ENCODE measurements around the gene GPRC5C. TPM values are rescaled to one million over a fixed set of nuclear protein-coding genes. Genes with fewer than 3 reads are reported as not detected.

Gene GPRC5C
- total RNA-seq, 4 donors from 2014 or later, result 11.3 to 27.2 (median 14.3) TPM

DNA sequence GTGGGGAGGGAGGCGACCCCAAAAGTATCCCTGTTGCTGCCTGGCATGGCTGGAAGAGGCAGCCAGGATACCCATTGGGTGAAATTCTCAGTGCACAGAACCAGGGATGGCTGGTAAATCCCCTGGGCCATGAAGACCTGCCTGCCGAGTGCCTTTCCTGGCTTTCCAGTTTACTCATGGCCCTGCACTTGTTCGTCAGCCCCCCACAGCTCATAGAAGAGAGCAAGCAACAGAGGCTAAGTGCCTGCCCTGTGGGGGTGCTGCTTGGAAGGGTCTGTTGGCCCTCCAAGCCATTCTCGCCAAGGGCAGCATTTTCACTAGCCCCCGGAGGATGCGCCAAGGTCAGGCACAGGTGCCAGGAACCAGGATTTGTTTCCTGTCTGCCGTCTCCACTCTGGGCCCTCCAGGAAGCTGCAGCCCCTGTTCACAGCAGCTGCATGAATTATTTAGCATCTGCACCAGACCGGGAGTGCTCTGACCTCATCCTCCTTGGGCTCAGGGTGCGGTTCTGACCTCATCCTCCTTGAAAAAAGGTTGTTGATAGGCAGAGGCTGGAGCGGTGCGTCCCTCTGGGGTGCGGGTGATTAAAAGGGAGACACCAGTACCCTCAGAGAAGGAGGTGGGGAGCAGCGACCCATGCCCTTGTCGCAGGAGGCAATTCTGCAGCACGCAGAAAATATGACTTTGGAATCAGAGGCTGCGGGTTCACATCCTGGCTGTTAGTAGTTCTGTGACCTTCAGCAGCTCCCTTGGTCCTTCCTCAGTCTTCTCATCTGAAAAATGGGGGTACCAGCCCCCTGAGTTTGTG is 20.3 kb downstream of the GPRC5C start:
- TF ChIP-seq POLR2AphosphoS5 (IDR thresholded peaks at IDR 0.05), result no peak
- TF ChIP-seq POLR2A (IDR thresholded peaks at IDR 0.05), result no peak
- TF ChIP-seq, protein P1, sequence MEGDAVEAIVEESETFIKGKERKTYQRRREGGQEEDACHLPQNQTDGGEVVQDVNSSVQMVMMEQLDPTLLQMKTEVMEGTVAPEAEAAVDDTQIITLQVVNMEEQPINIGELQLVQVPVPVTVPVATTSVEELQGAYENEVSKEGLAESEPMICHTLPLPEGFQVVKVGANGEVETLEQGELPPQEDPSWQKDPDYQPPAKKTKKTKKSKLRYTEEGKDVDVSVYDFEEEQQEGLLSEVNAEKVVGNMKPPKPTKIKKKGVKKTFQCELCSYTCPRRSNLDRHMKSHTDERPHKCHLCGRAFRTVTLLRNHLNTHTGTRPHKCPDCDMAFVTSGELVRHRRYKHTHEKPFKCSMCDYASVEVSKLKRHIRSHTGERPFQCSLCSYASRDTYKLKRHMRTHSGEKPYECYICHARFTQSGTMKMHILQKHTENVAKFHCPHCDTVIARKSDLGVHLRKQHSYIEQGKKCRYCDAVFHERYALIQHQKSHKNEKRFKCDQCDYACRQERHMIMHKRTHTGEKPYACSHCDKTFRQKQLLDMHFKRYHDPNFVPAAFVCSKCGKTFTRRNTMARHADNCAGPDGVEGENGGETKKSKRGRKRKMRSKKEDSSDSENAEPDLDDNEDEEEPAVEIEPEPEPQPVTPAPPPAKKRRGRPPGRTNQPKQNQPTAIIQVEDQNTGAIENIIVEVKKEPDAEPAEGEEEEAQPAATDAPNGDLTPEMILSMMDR (IDR thresholded peaks at IDR 0.05), result no peak
- TF ChIP-seq EP300 (IDR thresholded peaks at IDR 0.05), result no peak
- no peak for ATAC-seq
- Histone ChIP-seq H3K27ac (peak overlapping the region in 3 of 4 donors; percentile 84 to 88 (median 88)), H3K9me3 (no peaks in the 10 kb centered on the region), H3K4me3 (no peak overlapping the region), H3K4me1 (peaks cover 0 to 54% (median 25%) of the 10 kb centered on the region in 3 donors), H3K36me3 (peaks cover 0 to 4% of the 10 kb centered on the region in 2 donors), H3K27me3 (no peaks in the 10 kb centered on the region)
- WGBS, 2 donors (ENCODE audit: low coverage in 1 of 2), result 71% methylated on average over 4 of the region's 16 CpGs; no CpG with 5 or more reads in 1 of the 2 donors

DNA sequence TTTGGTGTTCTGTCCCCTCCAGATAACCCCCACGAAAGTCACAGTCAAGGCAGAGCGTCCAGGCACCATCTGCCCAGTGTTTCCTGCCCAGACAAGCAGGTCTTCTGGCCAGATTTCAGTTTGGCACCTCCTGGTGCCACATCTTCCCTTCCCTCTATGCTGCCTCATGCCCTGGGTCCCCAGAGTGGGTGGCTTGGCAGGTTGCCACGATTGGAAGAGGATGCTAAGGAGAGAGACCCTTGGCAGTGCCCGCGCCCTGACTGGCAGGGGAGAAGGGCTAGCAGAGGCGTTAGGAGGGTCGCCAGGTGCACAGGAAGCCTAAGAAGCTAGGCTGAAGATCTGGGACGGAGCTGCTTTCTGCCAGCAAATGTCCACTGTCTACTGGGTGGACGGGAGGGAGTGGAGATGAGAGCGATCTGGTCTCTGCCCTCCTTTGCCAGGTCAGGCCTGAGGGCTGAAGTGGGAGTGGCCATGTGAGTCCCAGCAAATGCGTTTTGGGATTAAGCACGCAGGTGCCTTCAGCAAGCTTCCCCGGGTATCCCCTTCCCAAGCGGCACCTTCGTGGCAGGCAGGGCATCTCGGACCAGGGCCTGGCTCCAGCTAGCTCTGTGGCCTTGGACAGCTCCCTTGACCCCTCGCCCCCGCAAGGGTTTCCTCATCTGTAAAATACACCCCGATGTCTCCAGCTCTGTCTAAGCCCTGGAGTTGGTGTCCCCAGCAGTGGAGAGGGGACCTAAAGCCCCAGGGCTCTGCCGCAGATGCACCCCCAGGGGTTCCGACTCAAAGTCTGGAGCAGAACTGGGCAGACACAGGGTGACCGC is 21.2 kb downstream of the GPRC5C start:
- H3K4me1 ChIP-seq, result peaks cover 0 to 54% (median 25%) of the 10 kb centered on the region in 3 donors
- ATAC-seq, result no peak
- no peaks in the 10 kb centered on the region for H3K9me3 ChIP-seq
- TF ChIP-seq EP300 (IDR thresholded peaks at IDR 0.05) (no peak), POLR2AphosphoS5 (IDR thresholded peaks at IDR 0.05) (no peak), POLR2A (IDR thresholded peaks at IDR 0.05) (no peak)
- TF ChIP-seq, protein P1 (IDR thresholded peaks at IDR 0.05), result no peak
- peak overlapping the region; percentile 23 to 88 (median 86) for H3K27ac ChIP-seq
- 80% methylated on average over 1 of the region's 22 CpGs; no CpG with 5 or more reads in 1 of the 2 donors for WGBS, 2 donors (ENCODE audit: low coverage in 1 of 2)
- peaks cover 4% of the 10 kb centered on the region for H3K27me3 ChIP-seq
- H3K4me3 ChIP-seq, result peak overlapping the region; percentile 35 to 55
- H3K36me3 ChIP-seq, result no peaks in the 10 kb centered on the region

DNA sequence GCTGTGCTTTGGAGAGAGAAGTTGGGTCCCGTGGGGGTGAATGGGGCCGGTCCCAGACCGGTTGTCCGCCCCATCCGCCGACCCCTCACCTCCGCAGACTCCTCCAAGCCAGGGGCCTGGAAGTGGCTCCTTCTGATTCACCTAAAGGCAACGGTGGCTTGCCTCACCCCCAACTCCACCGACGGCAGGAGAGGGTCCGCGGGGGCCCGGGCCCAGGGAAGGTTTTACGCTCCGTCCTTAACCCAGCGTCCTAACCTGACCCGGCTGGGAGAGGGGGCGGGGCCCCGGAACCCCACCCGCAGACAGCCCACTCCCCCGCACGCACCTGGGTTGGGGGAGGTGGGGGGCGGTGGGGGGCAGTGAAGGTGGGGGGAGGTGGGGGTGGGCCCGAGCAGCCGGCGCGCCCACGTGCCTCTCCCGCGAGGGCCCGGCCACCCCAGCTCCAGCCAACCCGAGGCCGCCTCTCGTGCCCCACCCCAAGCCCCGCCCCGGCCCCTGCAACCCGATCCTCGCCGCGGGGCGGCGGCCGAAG is 21.8 kb downstream of the GPRC5C start:
- WGBS, 2 donors (ENCODE audit: low coverage in 1 of 2), result no CpG with 5 or more reads among the region's 43 CpGs
- Histone ChIP-seq H3K4me3 (peak overlapping the region; percentile 35 to 55), H3K9me3 (no peaks in the 10 kb centered on the region), H3K36me3 (no peaks in the 10 kb centered on the region), H3K4me1 (peaks cover 0 to 51% (median 25%) of the 10 kb centered on the region in 3 donors), H3K27ac (peak overlapping the region; percentile 23 to 88 (median 86)), H3K27me3 (peaks cover 9% of the 10 kb centered on the region)
- TF ChIP-seq POLR2A (IDR thresholded peaks at IDR 0.05) (no peak), POLR2AphosphoS5 (IDR thresholded peaks at IDR 0.05) (no peak), EP300 (IDR thresholded peaks at IDR 0.05) (no peak)
- TF ChIP-seq, protein P1 (IDR thresholded peaks at IDR 0.05), result no peak
- peak; percentile 97 for ATAC-seq

DNA sequence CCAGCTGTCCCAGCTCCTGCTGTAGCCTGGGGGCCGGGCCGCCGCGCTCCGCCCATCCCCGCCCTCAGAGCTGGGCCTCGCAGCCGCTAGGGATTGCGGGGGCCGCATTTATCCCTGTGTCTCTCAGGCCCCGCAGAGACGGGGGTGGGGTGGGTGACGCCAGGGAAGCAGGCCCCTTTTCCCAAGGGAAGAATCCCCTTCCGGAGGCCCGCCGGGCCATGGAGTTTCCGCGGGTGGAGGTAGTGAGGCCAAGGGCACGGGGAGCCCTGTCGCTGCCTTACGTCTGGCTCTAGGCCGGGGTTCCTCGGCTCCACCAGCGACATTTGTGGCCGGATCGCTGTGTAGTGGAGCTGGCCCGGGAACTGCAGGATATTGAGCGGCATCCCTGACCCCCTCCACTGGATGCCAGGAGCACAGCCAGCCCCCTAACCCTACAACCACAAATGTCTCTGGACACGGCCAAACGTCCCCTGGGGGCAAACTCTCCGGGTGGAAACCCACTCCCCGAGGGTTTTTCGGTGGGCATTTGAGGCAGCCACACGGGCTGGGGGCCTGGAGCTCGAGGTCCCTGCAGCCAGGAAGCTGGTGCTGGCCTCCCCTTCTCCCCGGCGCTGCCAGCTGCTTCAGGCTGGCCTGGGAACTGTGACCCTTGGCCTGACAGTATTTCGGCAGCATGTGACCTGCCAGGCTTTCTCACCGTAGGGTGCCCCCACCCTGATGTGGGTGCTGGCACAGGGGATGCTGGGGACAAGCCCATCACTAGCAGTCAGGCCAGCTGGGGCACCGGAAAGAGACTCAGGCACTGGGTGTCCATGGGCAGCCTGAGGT is 22.5 kb downstream of the GPRC5C start:
- 37% methylated on average over 5 of the region's 40 CpGs; no CpG with 5 or more reads in 1 of the 2 donors for WGBS, 2 donors (ENCODE audit: low coverage in 1 of 2)
- H3K4me1 ChIP-seq, result peaks cover 0 to 49% (median 25%) of the 10 kb centered on the region in 3 donors

More for the DNA sequence above, 22.5 kb downstream of the GPRC5C start:
- ATAC-seq, result peak; percentile 50
- H3K4me3 ChIP-seq, result peak overlapping the region; percentile 9 to 55
- peak overlapping the region; percentile 26 to 88 (median 86) for H3K27ac ChIP-seq
- peaks cover 9% of the 10 kb centered on the region for H3K27me3 ChIP-seq
- H3K36me3 ChIP-seq, result no peaks in the 10 kb centered on the region
- no peaks in the 10 kb centered on the region for H3K9me3 ChIP-seq
- TF ChIP-seq POLR2A (IDR thresholded peaks at IDR 0.05) (peak; percentile 57 to 58), EP300 (IDR thresholded peaks at IDR 0.05) (no peak), POLR2AphosphoS5 (IDR thresholded peaks at IDR 0.05) (peak; percentile 77)
- TF ChIP-seq, protein P1 (IDR thresholded peaks at IDR 0.05), result peak in 3 of 4 experiments; percentile 39 to 56 (median 54)
